GM12892 (cell line): ENCODE data around the gene CA12.

ENCODE experiments used
- POLR2A ChIP-seq: IDR thresholded peaks from 2 replicates; pipeline ENCODE4 v1.6.1; 2011; ENCODE audit warnings: low read depth, low read length, control low read depth
- POLR2AphosphoS5 ChIP-seq: IDR thresholded peaks from 2 replicates; pipeline ENCODE4 v1.6.1; 2011; ENCODE audit warnings: low read depth, low read length, control low read depth

GRCh38 chr15:63338170-63338569, 43.5 kb downstream of the CA12 start:
- TF ChIP-seq POLR2A (no peak), POLR2AphosphoS5 (no peak)
